HCT116 (cell line): Measurements from ENCODE around the gene ATXN7L1. TPM values are rescaled to one million over a fixed set of nuclear protein-coding genes. Genes with fewer than 3 reads are reported as not detected.

Source experiments
- ATAC-seq: fragments of 200-7000 bp; cut with Tn5 transposase; 2 replicates; pipeline ENCODE4 v1.9.1; 2020; ENCODE audit warnings: mild to moderate bottlenecking, moderate library complexity
- BruUV-seq: library from RNA; stranded (reverse); fragments of 400-500 nt; replicated peaks from 2 replicates; lab custom pipeline; 2021; lab: Mats Ljungman, UMichigan
- CTCF ChIA-PET: fragments of 300-600 bp; sonication (Branson Sonifier 250); formaldehyde crosslinking; loops from one replicate; lab custom pipeline; 2021; ENCODE audit warnings: antibody characterized with exemption; lab: Charles Lee
- POLR2A ChIA-PET: fragments of 300-600, 350-600 bp; sonication (Branson Sonifier 250); formaldehyde crosslinking; loops from one replicate; lab custom pipeline; 2021; ENCODE audit warnings: antibody characterized with exemption; lab: Charles Lee
- RAD21 ChIA-PET, 2 experiments: fragments of 300-600 bp; sonication (Branson Sonifier 250); formaldehyde crosslinking; loops; one replicate each; lab custom pipeline; 2023; ENCODE audit warnings: low total read pairs in 2 of 2; ENCODE audit not compliant: uncharacterized antibody in 2 of 2, unreplicated experiment in 2 of 2, low non-redundant PET in 1 of 2; lab: Charles Lee
- DNase-seq: peaks from one replicate; pipeline ENCODE4 v3.0.0-alpha.2; 2010; ENCODE audit warnings: low read depth, low spot score
- H2AFZ ChIP-seq: fragments of 200-600 bp; shearing (Covaris generic), sonication (generic); 2 replicates; pipeline ENCODE4 v1.6.1; 2017; ENCODE audit warnings: low read depth, mixed run types, mixed read lengths, antibody characterized with exemption, low read length; ENCODE audit not compliant: poor library complexity, severe bottlenecking
- H3K27ac ChIP-seq: 2 replicates; pipeline ENCODE4 v1.5.1; 2012; ENCODE audit warnings: low read depth, low read length
- H3K27me3 ChIP-seq: fragments of 200-600 bp; sonication (generic); 2 replicates; pipeline ENCODE4 v1.6.1; 2016; ENCODE audit warnings: mixed run types, low read length, mixed read lengths; ENCODE audit not compliant: insufficient read depth
- H3K36me3 ChIP-seq, 2 experiments: fragments of 200-500 bp in 1 of 2; fragments of 200-600 bp in 1 of 2; sonication (Bioruptor generic) in 1 of 2; sonication (generic) in 1 of 2; 2 replicates each; pipeline versions ENCODE4 v1.5.1 to v1.6.1; 2014 to 2016; ENCODE audit warnings: low read length in 2 of 2, inconsistent platforms in 1 of 2, mixed read lengths in 1 of 2, mixed run types in 1 of 2; ENCODE audit not compliant: insufficient read depth in 2 of 2, control insufficient read depth in 1 of 2
- H3K4me1 ChIP-seq, 2 experiments: fragments of 200-600 bp in 1 of 2; sonication (generic) in 1 of 2; 2 replicates each; pipeline versions ENCODE4 v1.5.1 to v1.6.1; 2012 to 2017; ENCODE audit warnings: low read length in 2 of 2, inconsistent platforms in 1 of 2, mild to moderate bottlenecking in 1 of 2, mixed read lengths in 1 of 2, mixed run types in 1 of 2, moderate library complexity in 1 of 2; ENCODE audit not compliant: insufficient read depth in 2 of 2, control insufficient read depth in 1 of 2
- H3K4me2 ChIP-seq: fragments of 200-600 bp; sonication (generic); 2 replicates; pipeline ENCODE4 v1.6.1; 2017; ENCODE audit warnings: mixed run types, low read length, mixed read lengths
- H3K4me3 ChIP-seq, 2 experiments: fragments of 200-600 bp in 1 of 2; sonication (generic) in 1 of 2; replicated peaks in 1 of 2; 2 replicates each; pipeline ENCODE4 v1.5.1; 2011 to 2016; ENCODE audit warnings: low read length in 2 of 2, control low read depth in 1 of 2, low read depth in 1 of 2, mild to moderate bottlenecking in 1 of 2, mixed read lengths in 1 of 2, mixed run types in 1 of 2
- H3K79me2 ChIP-seq: fragments of 200-600 bp; sonication (generic); 2 replicates; pipeline ENCODE4 v1.6.1; 2017; ENCODE audit warnings: mild to moderate bottlenecking, mixed run types, low read length, moderate library complexity, mixed read lengths; ENCODE audit not compliant: insufficient read depth
- H3K9ac ChIP-seq: fragments of 200-600 bp; sonication (generic); 2 replicates; pipeline ENCODE4 v1.6.1; 2016; ENCODE audit warnings: low read length, mixed read lengths
- H3K9me2 ChIP-seq: fragments of 200-600 bp; sonication (generic), shearing (Covaris generic); 2 replicates; pipeline ENCODE4 v1.6.1; 2017; ENCODE audit warnings: mixed run types, mild to moderate bottlenecking, moderate library complexity; ENCODE audit not compliant: insufficient read depth
- H3K9me3 ChIP-seq, 2 experiments: fragments of 200-500 bp in 1 of 2; fragments of 200-600 bp in 1 of 2; sonication (Bioruptor generic) in 1 of 2; sonication (generic) in 1 of 2; 2 replicates each; pipeline ENCODE4 v1.6.1; 2014 to 2017; ENCODE audit warnings: low read length in 2 of 2, mixed read lengths in 2 of 2, inconsistent platforms in 1 of 2, low read depth in 1 of 2, mild to moderate bottlenecking in 1 of 2, mixed run types in 1 of 2, moderate library complexity in 1 of 2; ENCODE audit not compliant: control insufficient read depth in 1 of 2, insufficient read depth in 1 of 2
- H4K20me1 ChIP-seq: fragments of 200-600 bp; sonication (generic), shearing (Covaris generic); 2 replicates; pipeline ENCODE4 v1.6.1; 2017; ENCODE audit warnings: mixed run types, mild to moderate bottlenecking, moderate library complexity; ENCODE audit not compliant: insufficient read depth
- CBX3 ChIP-seq: IDR thresholded peaks from 2 replicates; pipeline ENCODE4 v1.6.1; 2012; ENCODE audit warnings: low read depth
- ELF1 ChIP-seq: IDR thresholded peaks from 2 replicates; pipeline ENCODE4 v1.6.1; 2012; ENCODE audit warnings: low read depth, borderline replicate concordance
- FOSL1 ChIP-seq: IDR thresholded peaks from 2 replicates; pipeline ENCODE4 v1.6.1; 2012; ENCODE audit warnings: low read depth
- MAX ChIP-seq: IDR thresholded peaks from 2 replicates; pipeline ENCODE4 v1.6.1; 2012
- POLR2A ChIP-seq: IDR thresholded peaks from 2 replicates; pipeline ENCODE4 v1.7.0; 2011; ENCODE audit warnings: borderline replicate concordance; ENCODE audit not compliant: insufficient read depth, insufficient read length; ENCODE audit errors: extremely low read depth
- POLR2AphosphoS5 ChIP-seq: IDR thresholded peaks from 2 replicates; pipeline ENCODE4 v1.6.1; 2011; ENCODE audit warnings: mild to moderate bottlenecking, low read depth, low read length, moderate library complexity
- RAD21 ChIP-seq: IDR thresholded peaks from 2 replicates; pipeline ENCODE4 v1.6.1; 2012; ENCODE audit warnings: low read depth, mild to moderate bottlenecking
- REST ChIP-seq: IDR thresholded peaks from 2 replicates; pipeline ENCODE4 v1.6.1; 2012; ENCODE audit warnings: low read depth
- SRF ChIP-seq: IDR thresholded peaks from 2 replicates; pipeline ENCODE4 v1.6.1; 2012; ENCODE audit warnings: low read depth
- TCF7L2 ChIP-seq: IDR thresholded peaks from 2 replicates; pipeline ENCODE4 v1.7.0; 2011; ENCODE audit warnings: borderline replicate concordance, inconsistent platforms; ENCODE audit not compliant: insufficient read depth, insufficient read length; ENCODE audit errors: extremely low read depth
- YY1 ChIP-seq: IDR thresholded peaks from 2 replicates; pipeline ENCODE4 v1.6.1; 2011; ENCODE audit warnings: low read length, low read depth, moderate library complexity, mild to moderate bottlenecking; ENCODE audit not compliant: insufficient replicate concordance; ENCODE audit errors: extremely low read depth
- ZNF274 ChIP-seq: fragments of 200-500 bp; sonication (Bioruptor generic); IDR thresholded peaks from 2 replicates; pipeline ENCODE4 v1.6.1; 2014; ENCODE audit warnings: mild to moderate bottlenecking, low read depth, low read length, inconsistent platforms
- intact Hi-C: fragments of 100-400 bp; cut with micrococcal nuclease; formaldehyde crosslinking; loops from 2 replicates; pipeline ENCODE4 v1.10.0; 2022
- total RNA-seq: library from RNA; stranded (reverse); gene quantifications from one replicate; pipeline ENCODE4 v1.2.1, GENCODE V29; 2021; ENCODE audit not compliant: unreplicated experiment

Gene ATXN7L1
- total RNA-seq, 1 experiment from 2014 or later: 11.5 TPM

GRCh38 chr7:105651798-105652197 lies 224.6 kb downstream of the ATXN7L1 start:
- ChIA-PET CTCF (interaction anchor here (1.1 to 1.4 kb wide), 4 partner anchors 11 to 392 kb away, joined by 3 to 7 read pairs (median 4); no protein-coding TSS in a partner anchor), POLR2A (no interaction called here), RAD21 (no interaction called here)
- H3K79me2 ChIP-seq: no peaks in the 10 kb centered on the region
- H3K9me2 ChIP-seq: no peaks in the 10 kb centered on the region
- H2AFZ ChIP-seq: no peak overlapping the region
- H3K4me3 ChIP-seq: no peak overlapping the region
- intact Hi-C loops: loop anchor here (1.0 to 10.0 kb wide), 5 partner anchors 96 to 516 kb away; partner anchors contain the start of gene ATXN7L1
- DNase-seq (no peak), ATAC-seq (no peak)
- no peak overlapping the region for H3K4me2 ChIP-seq
- BruUV-seq: no TSS peak
- H3K9ac ChIP-seq: no peak overlapping the region
- no peaks in the 10 kb centered on the region for H3K9me3 ChIP-seq
- TF ChIP-seq YY1: no peak
- no peak for TF ChIP-seq POLR2AphosphoS5
- TF ChIP-seq RAD21: no peak
- TF ChIP-seq POLR2A: no peak
- no peak for TF ChIP-seq ELF1
- no peak for TF ChIP-seq CBX3
- TF ChIP-seq ZNF274: no peak
- no peaks in the 10 kb centered on the region for H3K36me3 ChIP-seq
- H3K27ac ChIP-seq: no peak overlapping the region
- no peaks in the 10 kb centered on the region for H4K20me1 ChIP-seq
- H3K4me1 ChIP-seq: peaks cover 21 to 31% of the 10 kb centered on the region in 2 experiments
- no peaks in the 10 kb centered on the region for H3K27me3 ChIP-seq

- intact Hi-C loops: loop anchor here (5.0 to 10.0 kb wide), 2 partner anchors 224 to 517 kb away; partner anchors contain the start of gene ATXN7L1
Measured at GRCh38 chr7:105650382-105650970, 225.9 kb downstream of the ATXN7L1 start.

More at GRCh38 chr7:105650382-105650970, 225.9 kb downstream of the ATXN7L1 start:
- H3K36me3 ChIP-seq: no peaks in the 10 kb centered on the region
- BruUV-seq: no TSS peak
- H3K9ac ChIP-seq: no peak overlapping the region
- H3K27ac ChIP-seq: no peak overlapping the region
- TF ChIP-seq REST (no peak), SRF (no peak), POLR2A (no peak), ELF1 (no peak), MAX (no peak), FOSL1 (no peak), ZNF274 (no peak), YY1 (no peak), TCF7L2 (no peak)
- no peak overlapping the region for H2AFZ ChIP-seq
- ChIA-PET RAD21 (no interaction called here), CTCF (no interaction called here), POLR2A (no interaction called here)
- H3K4me1 ChIP-seq: peaks cover 21 to 31% of the 10 kb centered on the region in 2 experiments
- no peaks in the 10 kb centered on the region for H4K20me1 ChIP-seq
- H3K4me3 ChIP-seq: no peak overlapping the region
- ATAC-seq: no peak
- no peaks in the 10 kb centered on the region for H3K9me3 ChIP-seq
- H3K27me3 ChIP-seq: no peaks in the 10 kb centered on the region
- H3K9me2 ChIP-seq: no peaks in the 10 kb centered on the region
- no peak for DNase-seq
- no peak overlapping the region for H3K4me2 ChIP-seq
- H3K79me2 ChIP-seq: no peaks in the 10 kb centered on the region
